Inflammatory macrophage treated with lipopolysaccharide for 1 hour (primary cell): ENCODE data around the gene INSYN1.
A peak's percentile ranks its signal among the peaks of the same experiment; 100 is the strongest.
"Not testable (repeated sequence)": the region's sequence is repeated elsewhere in the genome, so short reads cannot be mapped to it uniquely, and the experiment has no call there.

Experiments
- DNase-seq, 2 donors: peaks; one replicate each; pipeline ENCODE4 v3.0.0-alpha.2; 2020 to 2022

Gene INSYN1, protein sequence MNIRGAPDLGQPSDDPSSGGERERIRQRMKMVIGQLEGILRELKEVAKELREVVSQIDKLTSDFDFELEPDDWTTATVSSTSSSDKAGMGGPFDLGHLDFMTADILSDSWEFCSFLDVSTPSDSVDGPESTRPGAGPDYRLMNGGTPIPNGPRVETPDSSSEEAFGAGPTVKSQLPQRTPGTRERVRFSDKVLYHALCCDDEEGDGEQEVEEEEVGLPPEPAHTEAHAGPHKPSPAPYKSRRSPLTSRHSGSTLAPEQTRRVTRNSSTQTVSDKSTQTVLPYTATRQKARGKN

DNA sequence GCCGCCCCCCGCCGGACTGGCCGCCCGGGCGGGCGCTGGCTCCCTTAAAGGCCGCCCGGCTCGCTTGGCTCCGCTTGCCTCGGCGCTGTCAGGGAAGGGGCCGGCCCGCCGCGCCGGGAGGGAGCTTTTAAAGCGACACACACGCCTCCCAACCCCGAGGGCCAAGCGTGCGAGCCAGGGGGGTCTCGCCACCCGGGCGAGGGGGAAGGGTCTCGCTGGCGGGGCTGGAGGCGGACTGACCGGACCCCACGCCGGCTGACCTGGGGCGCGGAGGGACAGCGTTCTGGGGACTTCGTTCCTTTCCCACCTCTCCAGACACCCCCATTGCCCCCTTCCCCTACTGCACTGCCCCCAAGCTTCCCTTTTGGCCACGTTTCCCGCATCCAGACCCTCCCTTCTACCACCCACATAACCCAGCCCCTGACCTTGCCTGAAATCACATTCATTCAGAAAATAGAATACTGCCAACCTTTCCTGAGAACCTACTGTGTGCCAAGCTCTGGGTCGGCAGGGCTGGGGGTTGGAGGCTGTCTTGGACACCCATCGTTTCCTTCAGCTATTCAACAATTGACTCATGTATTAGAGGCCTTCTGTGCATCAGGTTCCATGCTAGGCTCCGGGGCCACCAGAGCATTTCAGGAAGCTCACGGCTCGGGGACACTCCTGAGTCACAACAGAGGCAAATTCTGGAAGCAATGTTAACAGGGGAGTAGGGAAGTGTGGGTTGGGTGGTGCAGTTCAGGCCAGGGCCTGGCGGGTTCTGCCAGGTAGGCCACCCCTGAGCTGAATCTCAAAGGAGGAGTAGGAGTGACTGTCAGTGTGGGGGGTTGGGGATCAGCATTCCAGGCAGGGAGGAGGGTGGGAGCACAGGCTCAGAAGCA lies at the start of gene INSYN1:
Gene INSYN1 (minus strand): TSS at position 102 of the 881 bp plus-strand sequence. CDS start 2,221 bp downstream, outside the sequence.
- peak in 1 of 2 donors; percentile 6 for DNase-seq

DNA sequence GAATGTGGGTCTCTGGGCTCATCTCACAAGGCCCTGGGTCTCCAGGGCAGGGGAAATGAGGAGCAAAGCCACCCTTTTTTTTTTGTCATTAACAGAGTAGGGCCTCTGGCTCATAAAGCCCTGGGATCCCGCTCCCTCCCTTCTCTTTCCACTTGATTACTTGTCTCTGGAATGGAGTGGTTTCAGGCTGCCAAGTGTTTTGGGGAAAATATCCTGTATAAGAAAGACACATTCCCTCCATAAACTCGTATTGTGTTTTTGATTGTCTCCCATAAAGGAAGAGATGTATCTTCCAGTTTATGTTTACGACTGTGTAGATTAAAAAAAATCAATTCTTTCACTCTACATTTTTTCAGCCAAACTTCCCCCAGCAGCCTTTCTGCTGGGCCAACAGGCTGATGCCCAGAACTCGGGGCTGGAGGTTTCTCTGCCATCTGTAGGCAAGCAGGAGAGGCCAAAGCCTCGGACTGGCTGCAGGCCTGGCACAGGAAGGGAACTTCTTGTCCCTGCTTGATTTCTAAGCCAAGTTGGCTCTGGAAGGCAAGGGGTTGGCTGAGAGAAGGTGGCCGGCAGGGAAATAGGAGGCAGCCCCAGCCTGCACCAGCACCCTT lies 49.4 kb upstream of the INSYN1 start:
- no peak for DNase-seq

DNA sequence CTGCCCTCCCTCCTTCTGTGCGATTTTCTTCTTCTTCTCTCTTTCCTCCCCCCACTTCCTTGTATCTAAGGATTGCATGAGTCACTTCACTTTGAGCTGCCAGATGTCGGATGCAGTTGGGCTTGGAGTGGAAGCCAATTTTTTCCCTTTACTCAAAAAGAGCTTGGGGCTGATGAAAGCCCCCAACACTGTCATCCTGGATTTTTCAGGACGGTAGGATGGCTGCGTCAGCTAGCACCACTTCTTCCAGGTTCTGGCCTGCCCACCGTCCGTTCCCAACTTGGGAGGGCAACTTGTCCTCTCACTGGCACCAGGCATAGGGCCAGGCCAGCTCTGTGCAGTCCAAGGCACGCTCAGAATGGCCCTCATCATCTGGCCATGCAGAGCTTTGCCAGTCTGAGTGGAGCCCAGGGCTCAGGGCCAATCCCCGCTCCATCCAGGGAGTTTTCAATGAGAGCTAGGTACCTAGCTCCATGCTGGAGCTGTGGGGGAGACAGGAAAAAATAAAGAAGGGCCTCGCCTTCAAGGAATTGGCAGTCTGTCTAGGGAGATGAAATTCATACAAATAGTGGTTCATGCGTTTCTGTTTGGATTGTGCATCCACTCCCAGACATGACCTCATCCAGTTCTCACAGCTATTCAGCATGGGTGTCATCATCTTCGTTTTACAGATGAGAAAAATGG lies 47.7 kb upstream of the INSYN1 start:
- DNase-seq, result no peak

DNA sequence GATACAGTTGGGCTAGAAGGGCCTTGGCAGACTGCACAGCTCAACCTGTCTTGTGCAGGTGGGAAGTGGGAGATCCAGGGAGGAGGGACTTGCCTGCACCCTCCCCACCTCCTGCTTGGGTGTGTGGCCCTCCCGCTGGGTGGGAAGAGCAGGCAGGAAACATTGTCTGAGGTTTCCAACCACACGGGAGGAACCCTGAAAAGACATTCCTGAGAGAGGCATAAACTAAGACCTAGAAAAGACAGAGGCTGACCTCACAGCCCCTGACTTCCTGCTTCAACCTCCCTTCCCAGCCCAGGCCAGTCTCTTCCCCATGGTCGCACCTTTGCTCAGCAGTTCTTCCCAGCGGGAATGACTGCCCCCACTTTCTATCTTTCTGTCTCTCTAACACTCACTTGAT lies 46.3 kb upstream of the INSYN1 start:
- no peak for DNase-seq

DNA sequence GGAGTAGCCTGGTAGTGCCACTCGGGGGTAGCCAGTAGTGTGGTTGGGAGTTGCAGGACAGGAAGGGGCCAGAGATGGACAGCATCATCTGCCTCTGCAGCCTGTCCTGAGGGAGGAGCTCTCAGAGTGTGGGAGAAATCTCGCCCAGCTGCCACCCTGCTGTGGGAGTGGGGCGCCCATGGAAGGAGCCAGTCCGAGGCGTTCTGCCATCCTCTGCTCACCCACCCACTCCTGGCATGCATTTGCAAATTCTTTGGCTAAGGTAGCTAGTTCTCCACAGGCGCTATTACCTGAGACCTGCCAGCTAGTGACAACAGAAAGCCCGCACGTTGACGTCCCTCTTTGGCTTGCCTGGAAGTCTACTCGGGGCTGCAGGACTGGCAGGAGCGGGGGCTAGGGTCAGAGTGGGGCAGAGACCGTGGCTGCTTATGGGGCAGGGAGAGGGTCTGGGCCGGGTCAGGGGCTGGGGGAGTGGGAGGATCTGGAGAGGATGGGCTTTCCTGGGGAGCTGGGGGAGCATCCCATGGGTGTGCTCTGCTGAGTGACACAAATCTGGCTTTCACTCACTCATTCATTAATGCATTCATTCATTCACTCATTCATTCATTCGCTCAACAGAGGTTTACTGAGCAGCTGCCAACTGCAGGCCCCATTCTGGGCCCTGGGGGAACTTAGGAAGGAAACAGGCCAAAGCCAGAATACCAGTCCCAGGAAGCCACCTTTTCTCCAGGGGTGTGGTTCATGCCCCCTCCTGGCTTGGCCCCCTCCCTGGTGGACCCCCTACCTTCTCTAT lies 44.4 kb upstream of the INSYN1 start:
- DNase-seq, result no peak

DNA sequence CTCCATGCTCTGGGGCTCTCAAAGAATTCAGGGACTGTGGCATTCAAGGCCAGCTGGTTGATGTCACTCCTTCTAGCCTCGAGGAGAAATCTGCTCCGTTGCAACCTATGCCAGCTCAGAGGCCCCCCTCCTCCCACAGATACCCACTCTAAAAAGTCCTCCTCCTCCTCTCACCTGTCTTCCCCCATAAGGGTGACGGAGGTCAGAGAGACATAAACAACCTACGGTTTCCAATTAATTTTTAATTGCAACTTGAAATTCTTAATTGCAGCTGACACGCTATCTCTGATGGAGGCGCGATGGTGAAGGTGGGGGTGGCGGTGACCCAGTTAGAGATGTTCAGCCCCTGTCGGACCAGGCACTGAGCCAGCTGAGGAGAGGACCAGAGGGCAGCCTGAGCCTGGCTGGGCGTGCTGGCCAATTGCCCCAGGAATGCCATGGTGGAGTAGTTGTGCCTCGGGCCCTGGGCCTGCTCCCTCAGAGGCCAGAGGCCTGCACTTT lies 43.2 kb upstream of the INSYN1 start:
- DNase-seq, result no peak

DNA sequence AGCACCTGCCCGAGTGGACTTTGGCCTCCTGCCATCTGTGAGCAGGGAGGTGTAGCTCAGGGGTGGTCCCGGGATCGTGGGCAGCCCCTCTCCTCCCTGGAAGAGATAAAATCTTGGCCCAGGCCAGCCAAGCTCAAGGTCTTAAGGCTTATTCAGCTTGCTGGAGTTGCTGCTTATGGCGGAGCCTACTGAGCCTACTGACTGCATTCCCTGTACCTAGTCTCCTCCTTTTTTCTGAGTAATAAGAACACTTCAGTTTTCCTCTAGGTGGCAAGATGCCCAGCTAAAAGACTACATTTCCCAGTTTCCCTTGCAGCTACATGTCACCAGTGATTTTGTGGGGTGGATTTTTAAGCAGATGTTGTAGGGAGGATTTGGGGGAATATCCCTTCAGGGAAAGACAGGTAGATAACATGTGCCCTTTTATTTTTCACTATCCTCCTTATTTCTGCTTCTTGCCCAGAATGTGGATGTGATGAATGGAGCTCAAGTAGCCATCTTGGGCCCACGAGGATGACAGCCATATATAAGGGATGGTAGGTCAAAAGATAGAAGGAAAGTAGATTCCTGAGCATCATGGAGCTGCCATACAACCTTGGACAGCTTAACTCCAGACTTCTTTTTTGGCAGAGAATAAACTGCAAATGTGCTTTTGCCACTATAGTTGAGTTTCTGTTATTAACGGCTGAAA lies 41.4 kb upstream of the INSYN1 start:
- no peak for DNase-seq

DNA sequence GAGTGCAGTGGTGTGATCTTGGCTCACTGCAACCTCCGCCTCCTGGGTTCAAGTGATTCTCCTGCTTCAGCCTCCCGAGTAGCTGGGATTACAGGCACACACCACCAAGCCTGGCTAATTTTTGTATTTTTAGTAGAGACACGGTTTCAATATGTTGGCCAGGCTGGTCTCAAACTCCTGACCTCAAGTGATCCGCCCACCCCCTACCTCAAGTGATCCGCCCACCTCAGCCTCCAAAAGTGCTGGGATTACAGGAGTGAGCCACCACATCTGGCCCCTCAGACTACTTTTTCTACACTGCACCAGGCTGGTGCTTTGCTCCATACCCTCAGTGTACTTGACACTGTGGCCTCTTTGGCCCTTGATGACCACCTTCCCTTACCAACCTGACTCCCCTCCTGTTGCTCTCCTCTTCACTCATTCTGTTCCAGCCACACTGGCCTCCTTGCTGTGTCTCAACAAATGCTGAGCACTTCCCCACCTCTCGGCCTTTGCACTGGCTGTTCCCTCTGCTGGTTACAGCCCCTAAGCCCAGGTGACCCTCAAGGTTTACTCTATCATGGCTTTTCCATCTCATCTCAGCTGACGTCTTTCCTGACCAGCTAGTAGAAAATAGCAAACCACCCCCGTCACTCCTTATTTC lies 39.9 kb upstream of the INSYN1 start:
- not testable (repeated sequence) for DNase-seq

DNA sequence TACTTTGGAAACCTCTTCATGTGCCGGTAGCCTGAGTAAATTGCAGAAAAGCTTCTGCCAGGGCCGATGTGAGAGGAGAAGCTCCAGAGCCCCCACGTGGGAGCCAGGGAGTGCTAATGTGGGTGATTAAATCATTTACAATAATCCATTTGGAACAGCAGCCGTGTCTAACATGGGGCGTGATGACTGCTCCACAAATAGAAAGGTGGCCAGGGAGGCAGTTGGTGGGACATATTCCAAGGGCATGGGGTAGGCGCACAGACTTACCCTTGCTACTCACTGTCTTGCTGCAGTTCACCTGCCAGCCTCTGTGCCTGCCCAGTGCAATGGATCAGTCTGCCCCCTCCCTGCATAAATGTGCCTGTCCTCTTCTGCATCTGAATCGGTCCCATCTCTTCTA lies 39.3 kb upstream of the INSYN1 start:
- DNase-seq, result no peak

DNA sequence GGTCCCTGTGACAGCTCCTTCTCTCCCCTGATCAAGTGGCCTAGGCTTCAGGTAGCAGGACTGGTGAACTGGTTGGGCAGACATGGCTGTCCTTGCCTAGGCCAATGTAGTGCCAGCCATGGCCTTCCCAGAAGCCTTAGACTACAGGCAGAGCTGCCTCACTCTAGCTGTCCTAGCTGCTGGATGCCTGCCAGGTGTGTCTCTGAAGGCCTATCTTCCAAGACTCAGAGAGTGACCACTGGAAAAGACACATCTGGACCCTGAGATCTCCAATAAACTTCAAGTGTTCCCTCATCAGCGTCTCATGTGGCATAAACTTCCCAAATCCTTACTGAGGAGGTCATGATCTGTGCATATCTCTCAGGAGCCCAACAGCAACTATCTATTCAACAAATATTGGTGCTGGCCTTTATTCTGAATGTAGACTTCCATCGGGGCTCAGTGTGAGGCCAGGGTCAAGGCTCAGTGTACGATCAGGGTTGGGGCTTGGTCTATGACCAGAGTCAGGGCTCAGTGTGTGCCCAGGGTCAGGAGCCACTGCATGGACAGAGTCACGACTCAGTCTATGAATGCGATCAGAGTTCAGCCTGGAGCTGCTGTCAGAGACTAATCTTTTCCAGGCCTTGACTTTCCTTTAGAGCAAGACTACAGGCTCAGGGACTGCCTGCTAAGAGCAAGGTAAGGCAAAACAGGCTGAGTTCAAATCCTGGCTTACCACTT lies 36.5 kb upstream of the INSYN1 start:
- DNase-seq, result no peak

DNA sequence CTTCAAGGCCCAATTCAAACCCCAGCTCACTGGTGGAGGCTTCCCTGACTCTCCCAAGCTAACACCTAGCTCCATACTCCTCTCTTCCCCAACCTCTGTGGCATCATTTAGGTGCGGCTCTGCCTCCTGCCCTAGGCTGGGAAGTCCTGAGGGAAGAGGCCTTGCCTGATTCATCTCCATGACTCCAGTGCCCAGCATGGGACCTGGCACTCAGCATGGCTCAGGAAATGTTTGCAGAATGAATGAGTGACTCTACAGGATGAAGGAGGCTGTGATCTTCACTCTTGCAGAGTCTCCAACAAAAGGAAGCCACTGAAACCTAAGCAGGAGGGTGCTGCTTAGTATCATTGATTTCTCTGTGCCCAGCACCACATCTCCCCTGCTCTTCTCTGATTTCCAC lies 34.5 kb upstream of the INSYN1 start:
- no peak for DNase-seq

DNA sequence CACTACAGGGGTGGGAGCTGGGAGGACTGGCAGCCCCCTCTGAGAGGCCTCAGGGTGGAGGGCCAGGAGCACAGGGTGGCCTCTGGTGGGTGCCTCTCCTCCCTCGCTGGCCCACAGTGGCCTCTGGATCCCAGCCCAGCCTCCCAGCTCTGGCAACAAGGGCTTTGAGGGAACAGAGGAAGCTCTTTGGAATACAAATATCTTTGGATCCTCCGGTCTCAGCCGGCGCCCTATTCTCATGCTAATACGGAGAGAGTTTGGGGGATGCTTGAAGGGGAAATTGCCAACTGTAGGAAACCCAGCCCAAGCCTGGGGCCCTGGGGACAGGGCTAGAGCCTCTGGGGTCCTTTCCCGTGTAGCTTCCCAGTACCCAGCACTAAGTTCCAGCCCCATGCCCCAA lies 33.4 kb upstream of the INSYN1 start:
- DNase-seq, result no peak

DNA sequence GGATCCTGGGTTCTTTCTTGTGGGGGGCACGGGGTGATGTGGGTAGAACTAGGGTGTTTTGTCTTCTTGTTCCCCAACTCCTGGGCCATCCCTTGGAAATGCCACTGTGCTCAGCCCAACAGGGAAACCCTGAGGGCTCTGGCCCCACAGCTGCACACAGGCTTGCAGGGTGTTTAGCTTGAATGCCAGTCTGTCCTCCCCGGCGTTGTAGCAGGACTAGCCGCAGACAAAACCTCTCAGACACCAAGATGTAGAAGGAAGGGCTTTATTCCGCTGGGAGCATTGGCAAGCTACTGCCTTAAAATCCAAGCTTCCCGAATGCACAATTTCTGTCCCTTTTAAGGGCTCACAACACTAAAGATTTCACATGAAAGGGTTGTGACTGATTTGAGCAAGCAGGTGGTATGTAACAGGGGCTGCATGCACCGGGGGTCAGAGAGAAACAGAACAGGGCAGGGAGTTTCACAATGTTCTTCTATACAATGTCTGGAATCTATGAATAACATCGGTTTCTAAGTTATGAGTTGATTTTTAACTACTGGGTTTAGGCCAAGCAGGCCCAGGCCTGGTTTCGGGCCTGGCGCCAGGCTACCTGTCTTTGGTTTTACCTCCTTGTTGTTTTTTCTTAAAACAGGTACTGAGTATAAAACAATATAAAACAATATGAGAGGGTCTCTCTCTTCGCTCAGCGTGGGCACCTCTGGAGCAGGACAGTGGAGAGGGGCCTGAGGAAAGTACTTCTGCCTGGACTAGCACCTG lies 32.3 kb upstream of the INSYN1 start:
- not testable (repeated sequence) for DNase-seq

DNA sequence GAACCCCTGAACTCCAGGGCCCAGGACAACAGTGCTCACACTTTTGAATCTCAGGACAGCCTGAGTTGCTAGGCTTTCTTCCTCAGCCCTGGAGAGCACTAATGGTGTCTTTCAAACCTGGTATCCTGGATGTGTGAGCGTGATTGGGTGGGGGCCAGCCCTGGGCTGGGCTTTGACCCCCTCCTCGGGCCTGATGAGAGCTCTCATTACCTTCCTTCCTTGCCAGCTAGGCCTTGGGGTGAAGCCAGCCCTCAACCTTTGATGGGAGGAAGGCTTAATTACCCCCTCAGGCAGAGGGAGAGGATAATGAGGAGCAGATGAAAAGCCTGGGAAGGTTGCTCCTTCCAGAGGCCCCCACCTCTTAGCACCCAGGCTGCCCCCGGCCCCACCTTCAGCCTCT lies 31.1 kb upstream of the INSYN1 start:
- DNase-seq, result no peak

DNA sequence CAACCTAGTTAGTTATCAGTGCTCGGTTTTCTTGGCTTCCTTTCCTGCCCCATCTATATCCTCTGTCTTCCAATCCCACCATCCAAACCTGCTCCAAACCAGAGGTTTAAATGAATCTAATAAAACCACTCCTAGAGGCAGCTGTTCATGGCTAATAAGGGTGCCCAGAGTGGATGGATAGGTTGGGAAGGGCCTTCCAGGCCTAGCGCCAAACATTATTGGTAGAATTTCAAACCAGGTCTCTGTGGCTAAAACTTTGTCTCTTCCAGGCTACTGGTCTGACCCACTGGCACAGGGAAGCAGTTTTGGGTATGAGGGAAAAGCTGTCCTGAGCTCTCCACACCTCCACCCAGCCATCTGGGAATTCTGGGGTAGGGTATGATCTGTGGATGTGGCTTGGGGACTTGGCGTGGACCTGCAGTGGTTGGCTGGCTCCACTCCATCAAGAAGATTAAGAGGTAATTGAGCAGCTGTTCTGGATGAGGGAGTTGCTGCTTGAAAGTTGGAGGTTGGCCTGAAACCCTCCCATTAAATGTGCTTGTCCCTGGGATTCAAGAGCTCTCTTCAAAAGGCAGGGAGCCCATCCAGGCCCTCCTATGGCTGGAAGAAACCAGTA lies 29.3 kb upstream of the INSYN1 start:
- no peak for DNase-seq

DNA sequence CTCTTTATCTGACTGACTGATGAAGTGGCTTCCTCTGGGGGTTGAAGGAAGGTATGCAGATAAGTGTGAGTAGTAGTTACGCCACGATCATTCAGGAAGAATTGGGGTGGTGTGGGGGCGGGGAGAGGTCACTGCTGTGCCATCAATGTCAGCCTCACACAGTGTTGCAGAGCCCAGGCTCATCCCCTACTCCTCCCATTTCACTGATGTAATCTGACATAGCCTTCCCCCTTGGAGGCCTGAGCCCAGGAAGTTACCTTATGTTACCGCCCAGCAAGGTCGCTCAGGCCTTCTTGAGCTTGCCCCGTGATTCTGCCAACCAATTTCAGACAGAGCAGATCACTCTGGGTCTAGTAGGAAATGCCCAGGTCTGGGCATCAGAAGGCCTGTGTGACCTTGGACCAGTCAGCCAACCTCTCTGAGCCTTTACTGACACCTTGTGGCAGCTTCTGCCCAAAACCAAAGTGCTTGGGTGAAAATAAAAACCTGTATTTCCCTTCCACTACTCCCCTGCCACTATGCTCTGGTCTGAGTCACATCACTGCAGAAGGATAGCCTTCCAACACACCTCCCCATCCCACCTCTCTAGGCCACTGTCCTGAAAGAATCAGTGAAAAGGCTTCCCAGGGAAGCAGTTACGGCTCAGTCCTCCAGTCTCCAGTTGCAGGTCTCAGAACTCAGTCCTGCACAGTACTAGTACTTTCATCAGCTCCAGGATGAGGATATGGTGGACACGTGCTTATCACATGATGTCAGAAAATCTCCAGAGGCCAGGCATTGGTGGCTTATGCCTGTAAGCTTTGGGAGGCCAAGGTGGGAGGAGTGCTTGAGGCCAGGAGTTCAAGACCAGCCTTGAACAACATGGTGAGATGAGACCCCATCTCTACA lies 28.1 kb upstream of the INSYN1 start:
- DNase-seq, result peak; percentile 22 to 45

DNA sequence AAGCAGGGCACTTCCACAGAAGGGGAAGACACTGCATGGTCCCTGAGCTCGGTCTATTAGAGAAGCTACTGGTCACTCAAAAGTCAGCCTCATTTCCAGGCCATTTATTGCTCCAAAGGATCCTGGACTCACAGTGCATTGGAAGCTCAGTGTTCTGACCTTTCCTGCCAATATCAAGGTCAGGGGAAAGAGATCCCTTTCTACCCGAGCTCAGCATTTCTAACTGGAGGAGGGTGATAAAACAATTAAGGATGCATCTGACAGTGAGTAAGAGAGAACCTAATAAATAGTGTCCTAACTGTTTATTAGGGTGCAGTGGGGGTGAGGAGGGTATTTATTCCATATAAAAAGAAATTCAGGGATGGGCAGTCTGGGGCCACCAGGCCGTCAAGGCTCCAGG lies 26.8 kb upstream of the INSYN1 start:
- no peak for DNase-seq

DNA sequence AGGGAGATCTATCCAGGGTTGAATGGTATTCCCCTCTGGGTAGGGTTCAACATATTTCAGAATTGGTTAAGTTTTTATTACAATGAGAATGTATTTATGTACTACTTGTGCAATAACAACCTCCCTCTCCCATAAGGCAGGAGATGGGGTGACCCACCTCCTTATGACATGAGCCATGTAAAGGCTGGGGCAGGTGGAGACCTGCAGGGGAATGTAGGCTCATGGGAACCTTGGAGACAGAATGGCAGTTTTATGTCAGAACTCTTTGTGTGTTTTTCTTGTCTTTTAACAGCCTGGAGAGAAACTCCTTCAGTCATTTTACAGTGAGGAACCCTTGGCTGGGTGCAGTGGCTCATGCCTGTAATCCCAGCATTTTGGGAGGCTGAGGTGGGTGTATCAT lies 24.6 kb upstream of the INSYN1 start:
- DNase-seq, result no peak
